Vagina (tissue), 2 donors: ENCODE measurements around the gene RAPGEF4. TPM values are rescaled to one million over a fixed set of nuclear protein-coding genes. Genes with fewer than 3 reads are reported as not detected.

Experiments used
- DNase-seq, 2 donors: peaks; one replicate each; pipeline ENCODE4 v3.0.0-alpha.2; 2017; ENCODE audit errors: extremely low spot score in 2 of 2
- H3K27ac ChIP-seq: fragments of 200-600 bp; sonication (generic); one replicate; pipeline ENCODE4 v1.5.1; 2019
- H3K27me3 ChIP-seq: fragments of 200-600 bp; sonication (generic); one replicate; pipeline ENCODE4 v1.5.1; 2019
- H3K36me3 ChIP-seq, 2 donors: fragments of 200-600 bp; sonication (generic); one replicate each; pipeline ENCODE4 v1.5.1; 2017 to 2019
- H3K4me1 ChIP-seq: fragments of 200-600 bp; sonication (generic); one replicate; pipeline ENCODE4 v1.5.1; 2019
- H3K4me3 ChIP-seq, 2 donors: fragments of 200-600 bp; sonication (generic); 1 replicate in 1 of 2; 2 replicates in 1 of 2; pipeline ENCODE4 v1.5.1; 2016 to 2019
- H3K9me3 ChIP-seq: fragments of 200-600 bp; sonication (generic); one replicate; pipeline ENCODE4 v1.5.1; 2019
- CTCF ChIP-seq, 3 experiments: fragments of 450-650 bp in 2 of 3; fragments of 200-600 bp in 1 of 3; sonication (generic) in 1 of 3; IDR thresholded peaks; one replicate each; pipeline ENCODE4 v1.5.1; 2017 to 2019; ENCODE audit warnings: antibody characterized with exemption in 3 of 3, mild to moderate bottlenecking in 2 of 3, moderate library complexity in 2 of 3
- POLR2A ChIP-seq, 2 donors: fragments of 450-650 bp; IDR thresholded peaks; one replicate each; pipeline ENCODE4 v1.6.1; 2017; ENCODE audit warnings: antibody characterized with exemption in 2 of 2, mild to moderate bottlenecking in 2 of 2, moderate library complexity in 2 of 2
- POLR2AphosphoS5 ChIP-seq, 2 donors: sonication (generic); formaldehyde crosslinking; IDR thresholded peaks; one replicate each; pipeline ENCODE4 v1.9.0; 2017; ENCODE audit warnings: antibody characterized with exemption in 2 of 2, mild to moderate bottlenecking in 2 of 2, low read depth in 1 of 2; ENCODE audit not compliant: insufficient read depth in 1 of 2
- intact Hi-C: fragments of 100-400 bp; cut with DNase I; formaldehyde crosslinking; loops from one replicate; pipeline ENCODE4 v1.15.1; 2023
- total RNA-seq: library from RNA; depleted of rRNA; stranded (reverse); fragments of >200 nt; gene quantifications from one replicate; pipeline ENCODE4 v1.2.3, GENCODE V29; 2016

RAPGEF4 gene
- total RNA-seq, 1 donor from 2014 or later: 18.4 TPM

GRCh38 chr2:172893671-172894070, 158.0 kb downstream of the RAPGEF4 start:
- Histone ChIP-seq H3K9me3 (no peaks in the 10 kb centered on the region), H3K4me1 (peaks cover 7% of the 10 kb centered on the region), H3K36me3 (no peaks in the 10 kb centered on the region), H3K27me3 (no peaks in the 10 kb centered on the region), H3K27ac (no peak overlapping the region), H3K4me3 (no peak overlapping the region)
- DNase-seq: no peak
- TF ChIP-seq POLR2A (IDR thresholded peaks at IDR 0.05) (no peak), POLR2AphosphoS5 (IDR thresholded peaks at IDR 0.05; ENCODE audit: insufficient read depth in 1 of 2, low read depth in 1 of 2) (no peak), CTCF (IDR thresholded peaks at IDR 0.05) (no peak)
- intact Hi-C loops: no loop called here

- H3K4me3 ChIP-seq: no peak overlapping the region
- TF ChIP-seq POLR2AphosphoS5 (IDR thresholded peaks at IDR 0.05; ENCODE audit: insufficient read depth in 1 of 2, low read depth in 1 of 2) (no peak), POLR2A (IDR thresholded peaks at IDR 0.05) (no peak), CTCF (IDR thresholded peaks at IDR 0.05) (no peak)
- H3K36me3 ChIP-seq: no peaks in the 10 kb centered on the region
- intact Hi-C loops: no loop called here
- H3K9me3 ChIP-seq: no peaks in the 10 kb centered on the region
- H3K27me3 ChIP-seq: no peaks in the 10 kb centered on the region
- no peak for DNase-seq
- no peak overlapping the region for H3K27ac ChIP-seq
- no peaks in the 10 kb centered on the region for H3K4me1 ChIP-seq
These were observed 159.2 kb downstream of the RAPGEF4 start for GRCh38 chr2:172894689-172895387.

- Histone ChIP-seq H3K9me3 (no peaks in the 10 kb centered on the region), H3K27ac (no peak overlapping the region), H3K36me3 (no peaks in the 10 kb centered on the region), H3K27me3 (no peaks in the 10 kb centered on the region), H3K4me3 (no peak overlapping the region), H3K4me1 (no peaks in the 10 kb centered on the region)
- intact Hi-C loops: no loop called here
- no peak for DNase-seq
- TF ChIP-seq POLR2A (IDR thresholded peaks at IDR 0.05): no peak
- no peak for TF ChIP-seq CTCF (IDR thresholded peaks at IDR 0.05)
- TF ChIP-seq POLR2AphosphoS5 (IDR thresholded peaks at IDR 0.05; ENCODE audit: insufficient read depth in 1 of 2, low read depth in 1 of 2): no peak
These were observed 161.0 kb downstream of the RAPGEF4 start for GRCh38 chr2:172896661-172897081.

- DNase-seq: no peak
- intact Hi-C loops: no loop called here
- H3K27me3 ChIP-seq: no peaks in the 10 kb centered on the region
- H3K36me3 ChIP-seq: no peaks in the 10 kb centered on the region
- H3K9me3 ChIP-seq: no peaks in the 10 kb centered on the region
- TF ChIP-seq POLR2AphosphoS5 (IDR thresholded peaks at IDR 0.05; ENCODE audit: insufficient read depth in 1 of 2, low read depth in 1 of 2) (no peak), POLR2A (IDR thresholded peaks at IDR 0.05) (no peak), CTCF (IDR thresholded peaks at IDR 0.05) (no peak)
- no peak overlapping the region for H3K4me3 ChIP-seq
- H3K27ac ChIP-seq: no peak overlapping the region
- no peaks in the 10 kb centered on the region for H3K4me1 ChIP-seq
These were observed 165.2 kb downstream of the RAPGEF4 start for GRCh38 chr2:172900871-172901270.

GRCh38 chr2:172901913-172902312, 166.3 kb downstream of the RAPGEF4 start:
- DNase-seq: no peak
- Histone ChIP-seq H3K36me3 (no peaks in the 10 kb centered on the region), H3K27me3 (no peaks in the 10 kb centered on the region), H3K4me1 (no peaks in the 10 kb centered on the region), H3K9me3 (no peaks in the 10 kb centered on the region), H3K4me3 (no peak overlapping the region), H3K27ac (no peak overlapping the region)
- intact Hi-C loops: no loop called here
- TF ChIP-seq POLR2A (IDR thresholded peaks at IDR 0.05) (no peak), POLR2AphosphoS5 (IDR thresholded peaks at IDR 0.05; ENCODE audit: insufficient read depth in 1 of 2, low read depth in 1 of 2) (no peak), CTCF (IDR thresholded peaks at IDR 0.05) (no peak)
